Measurements from ENCODE around the gene PDE4B.

- TF ChIP-seq CTCF (IDR thresholded peaks at IDR 0.05) (no peak), POLR2A (IDR thresholded peaks at IDR 0.05) (no peak)
Observed at GRCh38 chr1:66304128-66304527, 511.4 kb downstream of the PDE4B start.
